Epithelial cell of proximal tubule (primary cell): ENCODE data around the gene TMEM182. TPM values are rescaled to one million over a fixed set of nuclear protein-coding genes. Genes with fewer than 3 reads are reported as not detected.

Experiments used
- DNase-seq: peaks from one replicate; pipeline ENCODE4 v3.0.0-alpha.2; 2011; ENCODE audit warnings: low read depth
- H3K4me3 ChIP-seq: 2 replicates; pipeline ENCODE4 v1.5.1; 2011; ENCODE audit warnings: low read depth, mild to moderate bottlenecking, low read length
- total RNA-seq: library from RNA; depleted of rRNA; stranded (reverse); fragments of >200 nt; gene quantifications from 2 replicates; pipeline ENCODE4 v1.2.3, GENCODE V29; 2015
- TF ChIP-seq, protein P1 (sequence below): conservative IDR thresholded peaks from 2 replicates; pipeline ENCODE4 v1.5.1; 2012; ENCODE audit warnings: low read depth, mild to moderate bottlenecking, low read length

TMEM182 gene
- total RNA-seq, 1 donor from 2014 or later = 4.2 TPM

- no peak overlapping the region for H3K4me3 ChIP-seq
- TF ChIP-seq, protein P1, sequence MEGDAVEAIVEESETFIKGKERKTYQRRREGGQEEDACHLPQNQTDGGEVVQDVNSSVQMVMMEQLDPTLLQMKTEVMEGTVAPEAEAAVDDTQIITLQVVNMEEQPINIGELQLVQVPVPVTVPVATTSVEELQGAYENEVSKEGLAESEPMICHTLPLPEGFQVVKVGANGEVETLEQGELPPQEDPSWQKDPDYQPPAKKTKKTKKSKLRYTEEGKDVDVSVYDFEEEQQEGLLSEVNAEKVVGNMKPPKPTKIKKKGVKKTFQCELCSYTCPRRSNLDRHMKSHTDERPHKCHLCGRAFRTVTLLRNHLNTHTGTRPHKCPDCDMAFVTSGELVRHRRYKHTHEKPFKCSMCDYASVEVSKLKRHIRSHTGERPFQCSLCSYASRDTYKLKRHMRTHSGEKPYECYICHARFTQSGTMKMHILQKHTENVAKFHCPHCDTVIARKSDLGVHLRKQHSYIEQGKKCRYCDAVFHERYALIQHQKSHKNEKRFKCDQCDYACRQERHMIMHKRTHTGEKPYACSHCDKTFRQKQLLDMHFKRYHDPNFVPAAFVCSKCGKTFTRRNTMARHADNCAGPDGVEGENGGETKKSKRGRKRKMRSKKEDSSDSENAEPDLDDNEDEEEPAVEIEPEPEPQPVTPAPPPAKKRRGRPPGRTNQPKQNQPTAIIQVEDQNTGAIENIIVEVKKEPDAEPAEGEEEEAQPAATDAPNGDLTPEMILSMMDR = no peak
- DNase-seq = no peak
These were observed 11.9 kb upstream of the TMEM182 start for GRCh38 chr2:102749938-102750337.

DNA sequence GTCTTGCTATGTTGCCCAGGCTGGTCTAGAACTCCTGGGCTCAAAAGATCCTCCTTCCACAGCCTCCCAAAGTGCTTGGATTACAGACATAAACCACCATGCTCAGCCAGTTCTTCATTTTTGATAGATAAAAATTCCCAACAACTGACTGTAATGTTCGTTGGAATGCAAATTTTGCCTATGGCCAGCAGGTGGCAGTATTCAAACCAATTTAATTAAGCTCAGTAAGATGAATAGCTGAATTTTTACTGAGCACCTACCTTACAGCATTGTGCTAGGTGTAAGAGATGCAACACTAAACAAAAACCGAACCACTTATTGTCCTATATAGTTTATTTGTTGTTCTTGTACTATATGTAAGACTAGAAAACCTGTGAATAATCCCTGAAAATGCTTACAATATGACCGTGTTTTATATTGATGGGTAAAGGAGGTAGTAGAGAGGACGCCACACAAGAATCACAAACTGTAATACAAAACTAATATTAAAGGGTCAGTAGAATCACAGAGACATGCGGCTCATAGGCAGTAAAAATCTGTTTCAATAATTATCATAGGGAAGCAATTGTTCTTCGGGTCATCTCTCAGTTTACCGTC is 8.2 kb upstream of the TMEM182 start:
- H3K4me3 ChIP-seq = no peak overlapping the region
- TF ChIP-seq, protein P1 = peak; percentile 78
- DNase-seq = no peak

GRCh38 chr2:102754456-102755145 is 7.2 kb upstream of the TMEM182 start:
- DNase-seq = no peak
- H3K4me3 ChIP-seq = no peak overlapping the region

DNA sequence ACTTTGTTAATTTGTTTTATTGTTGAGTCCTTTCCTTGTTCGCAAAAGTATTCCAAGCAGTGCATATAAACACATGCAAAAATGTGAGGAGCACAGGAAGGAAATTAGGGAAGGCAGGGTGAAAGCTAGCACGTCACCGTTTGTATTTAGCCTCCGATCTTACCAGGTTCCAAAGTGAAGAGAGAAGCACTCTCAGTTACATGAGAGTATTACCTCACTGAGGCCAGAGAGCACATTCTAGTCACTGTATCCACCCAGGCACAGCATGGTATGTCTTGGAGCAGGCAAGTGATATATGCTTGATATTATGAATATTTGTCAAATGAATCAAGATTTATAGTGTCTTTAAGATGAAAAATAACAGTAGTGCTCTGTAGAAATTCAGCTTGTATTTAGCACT is 6.5 kb upstream of the TMEM182 start:
- TF ChIP-seq, protein P1 = no peak

More at GRCh38 chr2:102754456-102755145, 7.2 kb upstream of the TMEM182 start:
- TF ChIP-seq, protein P1 = no peak

DNA sequence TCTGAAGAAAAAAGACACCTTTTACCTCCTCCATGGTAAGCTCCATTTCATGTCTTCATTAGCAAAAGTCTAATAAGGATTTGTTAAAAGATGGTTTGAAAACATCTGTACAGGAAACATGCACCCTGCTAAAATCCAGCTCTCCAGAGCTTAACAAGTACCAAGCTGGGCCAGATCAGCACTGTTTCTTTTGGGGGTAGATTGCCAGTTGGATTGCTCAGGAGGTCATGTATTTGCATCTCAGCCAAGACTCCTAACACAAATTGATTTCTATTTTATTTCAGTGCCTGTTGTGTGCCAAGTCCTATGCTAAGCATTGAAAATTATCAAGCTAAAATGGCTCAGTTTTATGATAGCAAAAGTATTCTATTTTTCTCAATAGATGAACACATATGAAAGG is 3.4 kb upstream of the TMEM182 start:
- TF ChIP-seq, protein P1 = no peak
- H3K4me3 ChIP-seq = no peak overlapping the region
- DNase-seq = no peak

More for the DNA sequence above, 6.5 kb upstream of the TMEM182 start:
- no peak for DNase-seq
- H3K4me3 ChIP-seq = no peak overlapping the region

DNA sequence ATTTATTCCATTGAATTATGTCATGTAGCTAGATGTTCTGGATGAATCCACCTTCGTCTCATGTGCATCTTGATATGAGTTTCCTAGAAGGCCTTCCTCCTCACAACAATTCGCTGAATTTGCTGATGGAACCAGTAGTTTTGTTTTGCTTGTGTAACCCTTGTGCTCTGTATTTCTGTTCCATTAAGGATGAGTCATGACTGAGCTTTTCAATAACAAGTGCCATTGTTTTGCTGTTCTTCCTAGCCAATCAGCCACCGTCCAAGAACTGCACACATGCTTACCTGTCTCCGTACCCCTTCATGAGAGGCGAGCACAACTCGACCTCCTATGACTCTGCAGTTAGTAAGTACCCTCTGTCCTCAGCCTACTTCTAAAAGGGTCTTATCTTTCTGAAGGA is 2.3 kb downstream of the TMEM182 start:
- H3K4me3 ChIP-seq = no peak overlapping the region
- TF ChIP-seq, protein P1 = no peak
- no peak for DNase-seq

DNA sequence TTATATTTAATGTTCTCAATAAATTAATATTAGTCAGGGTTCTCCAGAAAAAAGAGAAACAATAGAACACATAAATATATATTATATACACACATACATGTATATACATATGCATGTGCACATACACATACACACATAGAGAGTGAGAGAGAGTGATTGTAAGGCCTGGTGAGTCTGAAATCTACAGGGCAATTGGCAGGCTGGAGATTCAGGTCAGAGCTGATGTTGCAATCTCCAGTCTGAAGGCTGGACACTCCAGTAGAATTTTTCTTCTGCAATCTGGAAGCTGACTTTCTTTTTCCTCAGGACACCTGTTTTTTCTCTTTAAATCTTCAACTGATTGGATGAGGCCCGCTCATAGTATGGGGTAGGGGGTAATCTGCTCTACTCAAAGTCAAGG is 3.2 kb downstream of the TMEM182 start:
- H3K4me3 ChIP-seq = no peak overlapping the region
- DNase-seq = no peak
- TF ChIP-seq, protein P1 = no peak
